ENCODE results near the gene PLCL2.

Gene PLCL2

DNA sequence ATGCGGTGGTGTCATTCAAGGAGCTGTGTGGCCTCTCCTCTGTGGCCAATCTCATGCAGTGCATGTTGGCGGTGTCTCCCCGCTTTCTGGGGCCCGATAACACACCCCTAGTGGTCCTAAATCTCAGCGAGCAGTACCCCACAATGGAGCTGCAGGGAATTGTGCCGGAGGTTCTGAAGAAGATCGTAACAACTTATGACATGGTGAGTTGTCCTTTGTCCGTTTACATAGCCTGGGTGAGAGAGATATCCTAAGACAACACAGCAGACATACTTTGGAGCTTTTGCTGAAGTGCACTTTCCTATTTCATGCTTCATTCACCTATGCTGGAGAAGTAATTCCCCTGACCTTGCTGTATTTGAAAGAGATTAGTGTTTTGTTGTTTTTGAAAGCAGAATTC lies 130.0 kb downstream of the PLCL2 start:
- no peak overlapping the region for H3K4me2 ChIP-seq (ENCODE audit: low read depth, low read length, poor library complexity, severe bottlenecking)
- H3K27me3 ChIP-seq (ENCODE audit: low read length), result no peaks in the 10 kb centered on the region
- H3K9ac ChIP-seq (ENCODE audit: low read length), result no peak overlapping the region
- H3K9me2 ChIP-seq (replicated peaks; ENCODE audit: insufficient read depth, low read length), result no peaks in the 10 kb centered on the region
- no peaks in the 10 kb centered on the region for H3K36me3 ChIP-seq (ENCODE audit: low read length)
- H3F3A ChIP-seq (ENCODE audit: insufficient read depth), result no peaks in the 10 kb centered on the region
- no peaks in the 10 kb centered on the region for H4K20me1 ChIP-seq (ENCODE audit: low read depth, low read length)
- no peak for TF ChIP-seq EZH2phosphoT487 (conservative IDR thresholded peaks at IDR 0.05; ENCODE audit: low read length)
- TF ChIP-seq, protein P1, sequence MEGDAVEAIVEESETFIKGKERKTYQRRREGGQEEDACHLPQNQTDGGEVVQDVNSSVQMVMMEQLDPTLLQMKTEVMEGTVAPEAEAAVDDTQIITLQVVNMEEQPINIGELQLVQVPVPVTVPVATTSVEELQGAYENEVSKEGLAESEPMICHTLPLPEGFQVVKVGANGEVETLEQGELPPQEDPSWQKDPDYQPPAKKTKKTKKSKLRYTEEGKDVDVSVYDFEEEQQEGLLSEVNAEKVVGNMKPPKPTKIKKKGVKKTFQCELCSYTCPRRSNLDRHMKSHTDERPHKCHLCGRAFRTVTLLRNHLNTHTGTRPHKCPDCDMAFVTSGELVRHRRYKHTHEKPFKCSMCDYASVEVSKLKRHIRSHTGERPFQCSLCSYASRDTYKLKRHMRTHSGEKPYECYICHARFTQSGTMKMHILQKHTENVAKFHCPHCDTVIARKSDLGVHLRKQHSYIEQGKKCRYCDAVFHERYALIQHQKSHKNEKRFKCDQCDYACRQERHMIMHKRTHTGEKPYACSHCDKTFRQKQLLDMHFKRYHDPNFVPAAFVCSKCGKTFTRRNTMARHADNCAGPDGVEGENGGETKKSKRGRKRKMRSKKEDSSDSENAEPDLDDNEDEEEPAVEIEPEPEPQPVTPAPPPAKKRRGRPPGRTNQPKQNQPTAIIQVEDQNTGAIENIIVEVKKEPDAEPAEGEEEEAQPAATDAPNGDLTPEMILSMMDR (IDR thresholded peaks at IDR 0.05; ENCODE audit: insufficient read depth, low read length, poor library complexity, severe bottlenecking), result no peak
- no peaks in the 10 kb centered on the region for H3K9me3 ChIP-seq (ENCODE audit: insufficient read depth, low read length)
- H3K27ac ChIP-seq (ENCODE audit: low read depth, low read length), result no peak overlapping the region
- no peak overlapping the region for H2AFZ ChIP-seq (ENCODE audit: low read depth, low read length, severe bottlenecking)
- no peaks in the 10 kb centered on the region for H3K79me2 ChIP-seq (ENCODE audit: insufficient read depth, low read length)
- no peak overlapping the region for H3K4me3 ChIP-seq (ENCODE audit: insufficient read depth, low read length, poor library complexity, severe bottlenecking)

DNA sequence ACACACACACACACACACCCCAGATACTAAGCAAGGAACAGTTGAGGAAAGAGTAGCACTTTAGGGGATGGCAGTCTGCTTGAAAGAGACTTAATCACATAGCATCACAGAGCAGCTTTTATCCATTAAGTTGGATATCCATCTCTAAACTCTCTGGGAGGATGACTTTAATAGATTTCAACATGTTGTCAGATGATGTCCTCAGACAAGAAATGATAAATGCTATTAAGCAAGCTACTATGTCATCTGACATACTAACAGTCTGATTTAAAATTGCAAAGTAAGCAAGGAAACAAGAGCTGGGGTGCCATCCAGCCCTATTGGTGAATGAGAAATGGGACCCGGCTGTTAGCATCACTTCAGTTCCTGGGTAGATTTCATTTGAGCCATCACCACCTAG lies 136.9 kb downstream of the PLCL2 start:
- Histone ChIP-seq H3F3A (ENCODE audit: insufficient read depth) (no peaks in the 10 kb centered on the region), H3K79me2 (ENCODE audit: insufficient read depth, low read length) (no peaks in the 10 kb centered on the region), H3K9ac (ENCODE audit: low read length) (no peak overlapping the region), H3K9me2 (replicated peaks; ENCODE audit: insufficient read depth, low read length) (no peaks in the 10 kb centered on the region), H3K27ac (ENCODE audit: low read depth, low read length) (no peak overlapping the region), H2AFZ (ENCODE audit: low read depth, low read length, severe bottlenecking) (no peak overlapping the region), H3K4me3 (ENCODE audit: insufficient read depth, low read length, poor library complexity, severe bottlenecking) (no peak overlapping the region), H3K27me3 (ENCODE audit: low read length) (no peaks in the 10 kb centered on the region), H4K20me1 (ENCODE audit: low read depth, low read length) (no peaks in the 10 kb centered on the region), H3K4me2 (ENCODE audit: low read depth, low read length, poor library complexity, severe bottlenecking) (no peak overlapping the region), H3K9me3 (ENCODE audit: insufficient read depth, low read length) (no peaks in the 10 kb centered on the region), H3K36me3 (ENCODE audit: low read length) (no peaks in the 10 kb centered on the region)
- TF ChIP-seq, protein P1 (IDR thresholded peaks at IDR 0.05; ENCODE audit: insufficient read depth, low read length, poor library complexity, severe bottlenecking), result no peak
- no peak for TF ChIP-seq EZH2phosphoT487 (conservative IDR thresholded peaks at IDR 0.05; ENCODE audit: low read length)

DNA sequence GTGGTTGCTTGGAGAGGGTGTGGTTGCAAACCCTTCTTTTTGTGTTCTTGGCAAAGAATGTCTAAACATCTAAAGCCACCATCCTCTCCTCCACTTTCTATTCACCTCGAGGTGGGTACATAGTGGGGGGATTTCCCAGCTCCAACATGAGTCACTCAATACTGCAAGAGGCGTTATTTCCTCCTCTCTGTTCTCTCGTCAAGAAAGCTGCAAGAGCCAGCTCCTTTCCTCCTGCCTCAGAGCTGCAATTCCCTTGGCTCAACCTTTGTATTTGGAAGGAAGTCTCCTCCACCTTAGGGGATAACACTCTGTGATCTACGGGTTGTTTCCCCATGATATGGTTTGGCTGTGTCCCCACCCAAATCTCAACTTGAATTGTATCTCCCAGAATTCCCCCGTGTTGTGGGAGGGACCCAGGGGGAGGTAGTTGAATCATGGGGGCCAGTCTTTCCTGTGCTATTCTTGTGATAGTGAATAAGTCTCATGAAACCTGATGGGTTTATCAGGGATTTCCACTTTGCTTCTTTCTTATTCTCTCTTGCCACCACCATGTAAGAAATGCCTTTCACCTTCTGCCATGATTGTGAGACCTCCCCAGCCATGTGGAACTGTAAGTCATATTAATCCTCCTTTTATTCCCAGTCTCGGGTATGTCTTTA lies 138.4 kb downstream of the PLCL2 start:
- H3K27me3 ChIP-seq (ENCODE audit: low read length), result no peaks in the 10 kb centered on the region
- no peaks in the 10 kb centered on the region for H3K9me2 ChIP-seq (replicated peaks; ENCODE audit: insufficient read depth, low read length)
- H3K4me2 ChIP-seq (ENCODE audit: low read depth, low read length, poor library complexity, severe bottlenecking), result no peak overlapping the region
- H3K27ac ChIP-seq (ENCODE audit: low read depth, low read length), result no peak overlapping the region
- no peak overlapping the region for H3K9ac ChIP-seq (ENCODE audit: low read length)
- TF ChIP-seq, protein P1 (IDR thresholded peaks at IDR 0.05; ENCODE audit: insufficient read depth, low read length, poor library complexity, severe bottlenecking), result no peak
- TF ChIP-seq EZH2phosphoT487 (conservative IDR thresholded peaks at IDR 0.05; ENCODE audit: low read length), result no peak
- H3K36me3 ChIP-seq (ENCODE audit: low read length), result no peaks in the 10 kb centered on the region
- no peaks in the 10 kb centered on the region for H4K20me1 ChIP-seq (ENCODE audit: low read depth, low read length)
- no peaks in the 10 kb centered on the region for H3K79me2 ChIP-seq (ENCODE audit: insufficient read depth, low read length)
- no peaks in the 10 kb centered on the region for H3K9me3 ChIP-seq (ENCODE audit: insufficient read depth, low read length)
- H3F3A ChIP-seq (ENCODE audit: insufficient read depth), result no peaks in the 10 kb centered on the region
- H2AFZ ChIP-seq (ENCODE audit: low read depth, low read length, severe bottlenecking), result no peak overlapping the region
- H3K4me3 ChIP-seq (ENCODE audit: insufficient read depth, low read length, poor library complexity, severe bottlenecking), result no peak overlapping the region

Measured in SU-DHL-6 (cell line).